ENCODE measurements around the gene DARS2. TPM values are rescaled to one million over a fixed set of nuclear protein-coding genes. Genes with fewer than 3 reads are reported as not detected.
"Not testable (repeated sequence)": the region's sequence is repeated elsewhere in the genome, so short reads cannot be mapped to it uniquely, and the experiment has no call there.

DARS2 gene
- polyA plus RNA-seq, 3 donors, result 3.2 to 8.2 (median 6.2) TPM

- H3K4me3 ChIP-seq (replicated peaks in 1 of 3; ENCODE audit: low read depth in 2 of 3, low read length in 3 of 3), result no peak overlapping the region
- H3K79me2 ChIP-seq (ENCODE audit: insufficient read depth, low read length), result peaks cover 4% of the 10 kb centered on the region
- no peaks in the 10 kb centered on the region for H3K9me3 ChIP-seq (replicated peaks in 1 of 2; ENCODE audit: control insufficient read depth in 1 of 2, insufficient read depth in 1 of 2, low read length in 2 of 2)
- Mint-ChIP-seq H3K36me3 (peaks cover 55 to 83% of the 10 kb centered on the region in 2 donors), H3K4me1 (peaks cover 6% of the 10 kb centered on the region), H3K27me3 (ENCODE audit: low read depth in 3 of 3) (no peaks in the 10 kb centered on the region), H3K9me3 (no peaks in the 10 kb centered on the region), H3K4me3 (no peak overlapping the region), H3K27ac (no peak overlapping the region)
- H3K27me3 ChIP-seq (ENCODE audit: control insufficient read depth in 2 of 2, insufficient read depth in 2 of 2, low read length in 2 of 2), result no peaks in the 10 kb centered on the region
- intact Hi-C loops (cut with micrococcal nuclease), result loop anchor here (10.0 kb wide), 2 partner anchors 305 to 385 kb away; partner anchors contain the start of gene PRDX6 (in 1 of the 2)
- peaks cover 62 to 82% of the 10 kb centered on the region in 2 donors for H3K36me3 ChIP-seq (replicated peaks in 1 of 2; ENCODE audit: control insufficient read depth in 1 of 2, insufficient read depth in 2 of 2, low read length in 2 of 2)
- H3K27ac ChIP-seq (ENCODE audit: low read depth in 1 of 2, low read length in 2 of 2), result no peak overlapping the region
- no peak for DNase-seq
- H3K4me2 ChIP-seq (replicated peaks; ENCODE audit: extremely low read depth, low read length, poor library complexity, severe bottlenecking), result no peak overlapping the region
- no peaks in the 10 kb centered on the region for H3K4me1 ChIP-seq (ENCODE audit: control insufficient read depth in 1 of 2, insufficient read depth in 2 of 2, low read length in 2 of 2)
- TF ChIP-seq CTCF (IDR thresholded peaks at IDR 0.05), result no peak
- H2AFZ ChIP-seq (ENCODE audit: insufficient read depth, low read depth, low read length, poor library complexity, severe bottlenecking), result no peak overlapping the region
- no peak overlapping the region for H3K9ac ChIP-seq (ENCODE audit: insufficient read depth, low read length, poor library complexity, severe bottlenecking)
- WGBS (ENCODE audit: insufficient coverage), result no CpG with 5 or more reads among the region's 1 CpG
- H4K20me1 ChIP-seq (ENCODE audit: insufficient read depth, low read length), result peaks cover 19% of the 10 kb centered on the region
Observed at GRCh38 chr1:173860065-173860464, 35.6 kb downstream of the DARS2 start.

DNA sequence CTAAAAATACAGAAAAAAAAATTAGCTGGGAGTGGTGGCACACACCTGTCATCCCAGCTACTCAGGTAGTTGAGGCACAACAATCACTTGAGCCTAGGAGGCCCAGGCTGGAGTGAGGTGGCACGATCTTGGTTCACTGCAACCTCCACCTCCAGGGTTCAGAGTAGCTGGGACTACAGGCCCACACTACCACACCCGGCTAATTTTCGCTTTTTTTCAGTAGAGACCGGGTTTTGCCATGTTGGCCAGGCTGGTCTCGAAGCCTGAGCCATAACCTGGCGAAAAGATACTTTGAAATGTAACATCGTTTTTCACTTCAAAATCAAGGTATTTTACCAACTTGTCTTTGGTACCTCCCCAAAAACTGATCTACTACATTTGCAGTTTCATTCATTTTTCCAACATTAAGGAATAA is 37.3 kb downstream of the DARS2 start:
- peaks cover 56 to 77% of the 10 kb centered on the region in 2 donors for H3K36me3 Mint-ChIP-seq
- Histone ChIP-seq H3K36me3 (replicated peaks in 1 of 2; ENCODE audit: control insufficient read depth in 1 of 2, insufficient read depth in 2 of 2, low read length in 2 of 2) (peaks cover 65 to 82% of the 10 kb centered on the region in 2 donors), H3K9me3 (replicated peaks in 1 of 2; ENCODE audit: control insufficient read depth in 1 of 2, insufficient read depth in 1 of 2, low read length in 2 of 2) (no peaks in the 10 kb centered on the region), H3K79me2 (ENCODE audit: insufficient read depth, low read length) (peaks cover 19% of the 10 kb centered on the region), H3K4me2 (replicated peaks; ENCODE audit: extremely low read depth, low read length, poor library complexity, severe bottlenecking) (no peak overlapping the region), H2AFZ (ENCODE audit: insufficient read depth, low read depth, low read length, poor library complexity, severe bottlenecking) (no peak overlapping the region), H3K27ac (ENCODE audit: low read depth in 1 of 2, low read length in 2 of 2) (no peak overlapping the region), H3K9ac (ENCODE audit: insufficient read depth, low read length, poor library complexity, severe bottlenecking) (no peak overlapping the region), H3K27me3 (ENCODE audit: control insufficient read depth in 2 of 2, insufficient read depth in 2 of 2, low read length in 2 of 2) (no peaks in the 10 kb centered on the region), H4K20me1 (ENCODE audit: insufficient read depth, low read length) (peaks cover 19% of the 10 kb centered on the region), H3K4me1 (ENCODE audit: control insufficient read depth in 1 of 2, insufficient read depth in 2 of 2, low read length in 2 of 2) (peaks cover 11 to 15% of the 10 kb centered on the region in 2 donors), H3K4me3 (replicated peaks in 1 of 3; ENCODE audit: low read depth in 2 of 3, low read length in 3 of 3) (no peak overlapping the region)
- H3K27ac Mint-ChIP-seq, result peak overlapping the region in 1 of 7 donors; percentile 18
- H3K9me3 Mint-ChIP-seq, result no peaks in the 10 kb centered on the region
- no peak for DNase-seq
- intact Hi-C loops (cut with micrococcal nuclease), result loop anchor here (10.0 kb wide), 2 partner anchors 303 to 387 kb away; partner anchors contain the start of gene PRDX6 (in 1 of the 2)
- H3K4me3 Mint-ChIP-seq, result no peak overlapping the region
- WGBS (ENCODE audit: insufficient coverage), result 100% methylated on average over 6 of the region's 7 CpGs
- no peaks in the 10 kb centered on the region for H3K27me3 Mint-ChIP-seq (ENCODE audit: low read depth in 3 of 3)
- H3K4me1 Mint-ChIP-seq, result peaks cover 22% of the 10 kb centered on the region
- no peak for TF ChIP-seq CTCF (IDR thresholded peaks at IDR 0.05)

DNA sequence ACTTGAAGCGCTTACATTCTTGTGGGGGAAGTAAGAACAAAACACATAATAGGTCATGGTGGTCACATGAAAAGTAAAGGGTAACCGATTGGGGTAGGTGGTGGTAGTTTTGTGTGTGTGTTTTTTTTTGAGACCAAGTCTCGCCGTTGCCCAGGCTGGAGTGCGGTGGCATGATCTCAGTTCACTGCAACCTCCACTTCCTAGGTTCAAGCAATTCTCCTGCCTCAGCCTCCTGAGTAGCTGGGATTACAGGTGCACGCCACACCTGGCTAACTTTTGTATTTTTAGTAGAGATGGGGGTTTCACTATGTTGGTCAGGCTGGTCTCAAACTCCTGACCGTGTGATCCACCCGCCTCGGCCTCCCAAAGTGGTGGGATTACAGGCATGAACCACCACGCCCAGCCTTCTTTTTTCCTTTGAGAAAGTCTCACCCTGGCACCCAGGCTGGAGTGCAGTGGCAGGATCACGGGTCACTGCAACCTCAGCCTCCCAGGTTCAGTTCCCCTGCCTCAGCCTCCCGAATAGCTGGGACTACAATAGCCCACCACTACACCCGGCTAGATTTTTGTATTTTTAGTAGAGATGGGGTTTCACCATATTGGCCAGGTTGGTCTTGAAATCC is 37.8 kb downstream of the DARS2 start:
- DNase-seq; H3K4me3 Mint-ChIP-seq; H3K9me3 ChIP-seq (replicated peaks in 1 of 2; ENCODE audit: control insufficient read depth in 1 of 2, insufficient read depth in 1 of 2, low read length in 2 of 2); H3K4me3 ChIP-seq (replicated peaks in 1 of 3; ENCODE audit: low read depth in 2 of 3, low read length in 3 of 3); H3K27me3 ChIP-seq (ENCODE audit: control insufficient read depth in 2 of 2, insufficient read depth in 2 of 2, low read length in 2 of 2); H3K9me3 Mint-ChIP-seq; H2AFZ ChIP-seq (ENCODE audit: insufficient read depth, low read depth, low read length, poor library complexity, severe bottlenecking); H3K9ac ChIP-seq (ENCODE audit: insufficient read depth, low read length, poor library complexity, severe bottlenecking); H3K4me2 ChIP-seq (replicated peaks; ENCODE audit: extremely low read depth, low read length, poor library complexity, severe bottlenecking); H3K27me3 Mint-ChIP-seq (ENCODE audit: low read depth in 3 of 3); H3K27ac ChIP-seq (ENCODE audit: low read depth in 1 of 2, low read length in 2 of 2): not testable (repeated sequence)
- Histone ChIP-seq H3K36me3 (replicated peaks in 1 of 2; ENCODE audit: control insufficient read depth in 1 of 2, insufficient read depth in 2 of 2, low read length in 2 of 2) (peaks cover 60 to 77% of the 10 kb centered on the region in 2 donors), H3K79me2 (ENCODE audit: insufficient read depth, low read length) (peaks cover 24% of the 10 kb centered on the region), H4K20me1 (ENCODE audit: insufficient read depth, low read length) (peaks cover 19% of the 10 kb centered on the region), H3K4me1 (ENCODE audit: control insufficient read depth in 1 of 2, insufficient read depth in 2 of 2, low read length in 2 of 2) (peaks cover 17 to 20% of the 10 kb centered on the region in 2 donors)
- intact Hi-C loops (cut with micrococcal nuclease), result loop anchor here (10.0 kb wide), 2 partner anchors 303 to 387 kb away; partner anchors contain the start of gene PRDX6 (in 1 of the 2)
- peak overlapping the region in 2 of 7 donors; percentile 35 to 63 for H3K27ac Mint-ChIP-seq
- peaks cover 28% of the 10 kb centered on the region for H3K4me1 Mint-ChIP-seq
- WGBS (ENCODE audit: insufficient coverage), result 94% methylated on average over 4 of the region's 13 CpGs
- H3K36me3 Mint-ChIP-seq, result peaks cover 56 to 77% of the 10 kb centered on the region in 2 donors

Data from CD14-positive monocyte (primary cell).